GM21526 (cell line): ENCODE results near the gene MYH7.
A peak's percentile ranks its signal among the peaks of the same experiment; 100 is the strongest.
"Not testable (repeated sequence)": the region's sequence is repeated elsewhere in the genome, so short reads cannot be mapped to it uniquely, and the experiment has no call there.

Source experiments
- ATAC-seq: cut with Tn5 transposase; IDR thresholded peaks from one replicate; pipeline ENCODE4 v1.9.1; 2021; ENCODE audit warnings: moderate library complexity; ENCODE audit not compliant: unreplicated experiment, low FRiP score

The MYH7 gene

GRCh38 chr14:23435543-23436326 is at the start of gene MYH7:
MYH7 (minus strand) TSS chr14:23435660; CDS start chr14:23433732, 1,928 bp downstream.
- no peak for ATAC-seq

- ATAC-seq, result no peak
Observed at GRCh38 chr14:23483236-23483854, 47.9 kb upstream of the MYH7 start.

GRCh38 chr14:23482823-23483148 is 47.3 kb upstream of the MYH7 start:
- ATAC-seq, result no peak

- no peak for ATAC-seq
Observed at GRCh38 chr14:23481979-23482822, 46.7 kb upstream of the MYH7 start.

- no peak for ATAC-seq
Observed at GRCh38 chr14:23481362-23481970, 46.0 kb upstream of the MYH7 start.

GRCh38 chr14:23478109-23478759 is 42.8 kb upstream of the MYH7 start:
- ATAC-seq, result no peak

- no peak for ATAC-seq
Observed at GRCh38 chr14:23470947-23471346, 35.5 kb upstream of the MYH7 start.

- ATAC-seq, result no peak
Observed at GRCh38 chr14:23469906-23470403, 34.5 kb upstream of the MYH7 start.

- ATAC-seq, result peak; percentile 90
Observed at GRCh38 chr14:23469127-23469905, 33.9 kb upstream of the MYH7 start, which contains the start of gene NGDN. NGDN (plus strand) TSS chr14:23469703; CDS start chr14:23469716, 13 bp downstream.

- ATAC-seq, result no peak
Observed at GRCh38 chr14:23468704-23469126, 33.3 kb upstream of the MYH7 start.

GRCh38 chr14:23465261-23465660 is 29.8 kb upstream of the MYH7 start:
- no peak for ATAC-seq

- no peak for ATAC-seq
Observed at GRCh38 chr14:23464700-23465099, 29.2 kb upstream of the MYH7 start.

- ATAC-seq, result no peak
Observed at GRCh38 chr14:23460960-23461359, 25.5 kb upstream of the MYH7 start.

- no peak for ATAC-seq
Observed at GRCh38 chr14:23457587-23458445, 22.4 kb upstream of the MYH7 start.

- not testable (repeated sequence) for ATAC-seq
Observed at GRCh38 chr14:23456883-23457586, 21.6 kb upstream of the MYH7 start.

GRCh38 chr14:23454445-23454856 is 19.0 kb upstream of the MYH7 start:
- no peak for ATAC-seq

GRCh38 chr14:23452237-23452636 is 16.8 kb upstream of the MYH7 start:
- no peak for ATAC-seq

GRCh38 chr14:23450379-23450778 is 14.9 kb upstream of the MYH7 start:
- no peak for ATAC-seq
